ENCODE measurements around the gene ODF2. TPM values are rescaled to one million over a fixed set of nuclear protein-coding genes. Genes with fewer than 3 reads are reported as not detected.
A peak's percentile ranks its signal among the peaks of the same experiment; 100 is the strongest.
"Not testable (repeated sequence)": the region's sequence is repeated elsewhere in the genome, so short reads cannot be mapped to it uniquely, and the experiment has no call there.

Gene ODF2
- 33.1 and 37.7 TPM in 2 replicates for total RNA-seq (2014; rRNA removed; shearing (Covaris generic))
- 28.5 and 41.5 TPM in 2 replicates for polyA plus RNA-seq (2015; cell fraction: cytosol; rRNA removed)
- polyA plus RNA-seq (2015; cell fraction: nucleus; rRNA removed), result 183 and 237 TPM in 2 replicates

DNA sequence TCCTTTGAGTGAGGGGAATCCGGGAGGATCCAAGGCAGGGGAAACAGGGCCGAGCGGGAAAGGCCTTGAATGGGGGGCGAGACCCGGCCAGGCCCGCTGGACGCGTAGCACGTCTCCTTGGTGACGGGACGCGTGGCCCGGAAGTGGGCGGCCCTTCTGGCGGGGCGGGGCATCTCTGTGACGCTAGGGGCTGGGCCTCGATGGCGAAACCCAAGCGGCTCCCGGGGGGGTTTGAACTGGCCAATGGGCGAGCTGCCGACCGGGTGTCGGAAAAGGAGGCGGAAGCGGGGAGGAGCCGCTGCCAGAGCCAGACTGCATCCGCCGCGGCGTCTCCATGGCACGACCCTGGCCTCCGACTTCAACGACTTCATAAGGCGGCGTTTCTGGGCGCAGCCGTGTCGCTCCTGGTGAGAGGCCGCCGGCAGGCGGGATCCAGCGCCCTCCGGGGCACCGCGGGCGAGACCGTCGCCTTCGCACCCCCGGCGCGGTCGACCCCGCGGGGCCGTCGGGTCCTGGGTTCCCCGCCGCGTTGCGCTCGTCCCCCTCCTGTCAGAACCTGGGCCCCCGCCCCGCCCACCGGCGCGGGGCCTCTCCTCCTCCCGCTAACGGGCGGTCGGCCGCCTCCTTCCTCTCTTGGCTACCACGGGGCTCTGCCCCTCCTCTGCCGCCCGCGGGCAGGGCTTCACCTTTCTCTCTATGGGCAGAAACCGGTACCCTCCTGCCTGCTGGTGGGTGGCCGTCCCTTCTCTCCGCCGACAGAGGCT, at the start of gene ODF2:
TSS of gene ODF2 (plus strand) at position 158 of the 764 bp plus-strand sequence. CDS start at position 244, 86 bp downstream.
- DNase-seq (ENCODE audit: low read depth, low spot score), result peak; percentile 97
- in situ Hi-C loops (cut with HindIII; ENCODE audit: low pct_unique_long_range_greater_than_20kb, low sequenced_read_pairs), result no loop called here

DNA sequence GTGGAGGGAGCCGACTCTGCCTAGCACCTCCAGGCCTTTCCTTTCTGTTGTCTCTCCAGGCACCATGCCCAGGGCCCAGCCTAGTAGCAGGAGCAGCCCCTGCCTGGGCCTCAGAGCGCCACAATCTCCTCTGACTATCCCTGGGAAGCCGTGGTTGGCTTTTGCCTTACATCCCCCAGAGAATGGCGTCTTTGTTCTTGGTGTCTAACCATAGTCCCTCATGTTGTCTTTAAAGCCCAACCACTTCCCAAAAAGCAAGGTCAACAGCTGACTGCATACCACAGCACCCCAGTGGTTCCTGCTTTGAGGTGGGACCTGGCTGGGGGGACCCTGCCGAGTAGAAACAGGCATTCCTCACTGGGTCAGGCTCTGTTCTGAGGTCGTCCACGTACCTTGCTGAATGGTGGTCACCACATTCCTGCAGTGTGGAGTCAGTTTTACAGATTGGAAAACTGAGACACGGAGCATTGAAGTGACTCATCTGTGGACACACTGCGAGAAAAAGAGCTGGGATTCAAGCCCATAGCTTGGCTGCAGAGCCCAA, 48.9 kb upstream of the ODF2 start:
- in situ Hi-C loops (cut with HindIII; ENCODE audit: low pct_unique_long_range_greater_than_20kb, low sequenced_read_pairs), result no loop called here

DNA sequence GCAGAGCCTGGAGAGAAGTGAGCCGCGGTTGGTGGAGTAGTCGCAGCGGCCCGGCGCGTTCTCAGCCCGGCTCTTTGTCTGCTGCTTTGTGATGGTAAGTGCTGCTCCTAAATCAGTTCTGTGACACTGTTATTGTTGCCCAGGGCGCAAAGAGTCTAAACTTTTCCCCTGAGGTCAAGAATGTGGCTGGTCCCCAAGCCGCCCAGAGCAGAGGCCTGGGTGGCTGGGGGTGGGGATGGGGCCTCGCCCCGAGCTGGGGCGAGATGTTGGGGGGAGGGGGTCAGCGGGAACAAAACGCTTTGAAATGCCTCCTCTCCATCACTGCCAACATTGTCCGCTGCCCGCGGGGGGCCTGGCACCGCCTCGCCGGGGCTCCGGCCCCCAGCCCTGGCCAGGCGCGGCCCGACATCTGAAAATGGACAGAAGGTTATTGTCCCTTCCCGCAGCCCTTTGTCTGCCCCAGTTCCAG, 46.8 kb upstream of the ODF2 start:
- in situ Hi-C loops (cut with HindIII; ENCODE audit: low pct_unique_long_range_greater_than_20kb, low sequenced_read_pairs), result no loop called here
- no peak for DNase-seq (ENCODE audit: low read depth, low spot score)

More for the DNA sequence above, 48.9 kb upstream of the ODF2 start:
- peak; percentile 63 for DNase-seq (ENCODE audit: low read depth, low spot score)

DNA sequence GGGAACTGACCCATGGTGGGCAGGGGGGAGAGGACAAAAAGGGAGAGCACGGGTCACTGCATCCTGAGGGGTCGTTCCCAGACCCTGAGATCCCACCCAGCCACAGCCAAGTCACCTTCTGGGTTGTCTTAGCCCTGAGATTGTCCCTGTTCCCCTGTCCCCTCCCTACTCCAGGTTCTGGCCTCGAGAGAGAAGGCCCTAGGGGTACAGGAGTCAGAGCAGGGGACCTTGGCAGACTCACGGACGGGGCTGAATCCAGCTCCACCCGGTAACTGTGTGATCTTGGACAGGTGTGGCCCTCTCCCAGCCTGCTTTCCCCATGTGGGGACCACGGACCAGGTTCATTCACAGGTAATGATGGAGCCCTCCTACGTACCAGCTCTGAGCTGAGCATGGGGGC, 46.4 kb upstream of the ODF2 start:
- no peak for DNase-seq (ENCODE audit: low read depth, low spot score)
- in situ Hi-C loops (cut with HindIII; ENCODE audit: low pct_unique_long_range_greater_than_20kb, low sequenced_read_pairs), result no loop called here

DNA sequence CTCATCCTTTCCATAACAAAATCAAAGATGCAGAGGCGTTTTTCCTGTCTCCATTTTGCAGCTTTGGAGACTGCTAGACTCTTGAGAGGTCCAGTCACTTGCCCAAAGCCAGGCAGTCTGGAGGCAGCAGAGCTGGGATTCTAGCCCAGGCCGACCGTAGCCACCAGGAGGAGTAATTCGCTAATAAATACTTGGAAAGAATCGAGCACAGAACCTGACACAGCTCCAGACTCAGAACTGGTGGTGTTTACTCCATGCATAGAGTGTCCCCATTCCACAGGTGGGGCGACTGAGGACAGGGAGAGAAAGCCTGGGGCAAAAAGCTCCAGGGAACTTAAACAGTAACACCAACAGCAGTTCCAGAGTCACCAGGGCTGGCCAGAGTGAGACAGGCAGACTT, 45.8 kb upstream of the ODF2 start:
- in situ Hi-C loops (cut with HindIII; ENCODE audit: low pct_unique_long_range_greater_than_20kb, low sequenced_read_pairs), result no loop called here
- peak; percentile 58 for DNase-seq (ENCODE audit: low read depth, low spot score)

DNA sequence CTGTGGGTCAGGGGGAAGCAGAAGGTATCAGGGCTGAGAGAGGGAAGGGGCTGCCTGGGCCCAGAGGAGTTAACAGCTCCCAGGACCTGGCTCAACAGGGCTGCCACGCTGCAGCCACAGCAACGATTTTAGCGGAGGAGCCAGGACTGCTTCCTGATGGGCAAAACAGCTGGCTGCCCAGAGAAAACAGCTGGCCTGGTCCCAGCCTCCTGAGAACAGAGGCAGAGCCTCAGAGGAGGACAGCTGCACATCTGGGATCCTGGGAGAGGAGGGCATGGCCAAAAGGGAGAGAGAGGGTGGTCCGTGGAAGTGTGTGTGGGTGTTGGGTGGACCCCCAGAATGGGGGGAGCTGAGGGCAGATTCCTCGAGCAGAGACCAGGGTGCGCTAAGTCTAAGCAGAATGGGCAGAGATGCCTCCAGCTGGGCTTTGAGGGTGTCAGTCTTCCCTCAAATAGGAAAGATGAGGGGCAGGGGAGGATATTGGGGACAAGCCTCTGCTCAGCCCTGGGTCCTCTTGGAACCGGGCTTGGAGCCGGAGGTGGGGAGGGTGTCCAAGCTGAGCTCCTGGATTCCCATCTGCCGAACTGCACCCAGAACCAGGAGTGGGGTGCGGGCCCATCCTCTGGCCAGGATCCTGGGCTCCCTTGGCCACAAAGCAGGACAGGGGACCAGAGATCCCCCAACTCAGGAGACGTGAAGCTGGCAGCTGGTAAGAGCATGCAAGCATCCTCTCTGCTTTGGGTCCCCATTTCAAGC, 44.3 kb upstream of the ODF2 start:
- no peak for DNase-seq (ENCODE audit: low read depth, low spot score)
- in situ Hi-C loops (cut with HindIII; ENCODE audit: low pct_unique_long_range_greater_than_20kb, low sequenced_read_pairs), result no loop called here

DNA sequence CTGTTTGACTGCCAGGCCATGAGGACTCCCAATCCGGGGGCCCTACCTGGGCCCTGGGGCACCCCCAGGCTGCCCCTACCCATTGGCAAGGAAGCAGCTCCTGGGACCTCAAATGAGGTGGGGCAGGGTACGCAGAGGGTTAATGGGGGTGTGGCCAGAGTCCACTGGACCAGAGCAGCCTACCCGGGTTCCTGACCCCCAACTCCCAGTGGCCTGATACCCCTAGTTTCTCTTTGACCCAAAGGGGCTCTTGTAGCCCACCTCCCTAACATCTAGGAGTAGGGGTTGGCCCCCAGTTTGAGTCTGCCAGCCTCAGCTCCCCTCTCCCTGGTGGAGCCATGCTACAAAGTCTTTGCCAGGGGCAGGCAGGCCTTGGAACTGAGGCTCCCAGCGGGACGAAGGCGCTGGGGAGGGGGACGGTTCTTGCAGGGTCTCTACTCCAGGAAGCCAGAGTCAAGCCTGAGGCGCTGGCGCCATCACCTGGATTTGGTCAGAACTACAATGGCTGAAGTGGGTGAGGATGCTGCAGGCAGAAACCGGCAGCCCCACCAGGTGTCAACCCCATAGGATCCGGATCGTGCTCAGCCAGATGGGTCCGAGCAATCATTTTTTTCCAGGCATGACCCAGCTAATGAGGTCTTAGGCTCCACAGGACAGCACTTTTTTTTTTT, 43.6 kb upstream of the ODF2 start:
- in situ Hi-C loops (cut with HindIII; ENCODE audit: low pct_unique_long_range_greater_than_20kb, low sequenced_read_pairs), result no loop called here
- peak; percentile 74 for DNase-seq (ENCODE audit: low read depth, low spot score)

DNA sequence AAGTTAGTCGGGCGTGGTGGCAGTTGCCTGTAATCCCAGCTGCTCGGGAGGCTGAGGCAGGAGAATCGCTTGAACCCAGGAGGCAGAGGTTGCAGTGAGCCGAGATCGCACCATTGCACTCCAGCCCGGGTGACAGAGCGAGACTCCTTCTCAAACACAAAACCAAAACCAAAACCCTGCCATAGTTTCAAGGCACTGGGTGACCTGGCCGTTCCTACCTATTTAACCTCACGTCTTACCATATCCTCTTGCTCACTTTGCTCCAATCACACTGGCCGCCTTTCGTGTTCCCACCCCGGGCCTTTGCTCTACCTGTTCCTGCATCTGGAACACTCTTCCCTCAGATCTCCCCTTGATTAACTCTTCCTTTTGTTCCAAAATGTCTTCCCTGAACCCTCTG, 42.1 kb upstream of the ODF2 start:
- DNase-seq (ENCODE audit: low read depth, low spot score); in situ Hi-C loops (cut with HindIII; ENCODE audit: low pct_unique_long_range_greater_than_20kb, low sequenced_read_pairs): not testable (repeated sequence)

DNA sequence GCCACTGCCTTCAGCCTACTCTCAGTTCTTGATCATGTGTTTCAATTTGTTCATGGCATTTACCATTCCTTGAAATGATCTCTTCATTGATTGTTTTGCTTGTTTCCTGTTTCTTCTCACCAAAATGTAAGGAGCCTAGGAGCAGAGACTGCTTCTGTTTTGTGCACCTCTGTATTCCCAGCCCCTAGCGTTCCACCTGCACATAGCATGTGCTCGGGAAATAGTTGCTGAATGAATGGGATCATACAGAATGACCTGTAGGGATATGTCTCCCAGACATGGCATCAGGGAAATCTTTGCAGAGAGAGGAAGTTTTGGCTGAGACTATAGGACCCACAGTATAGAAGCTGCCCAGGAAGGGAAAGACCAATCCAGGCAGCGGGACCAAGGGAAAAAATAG, 41.3 kb upstream of the ODF2 start:
- peak; percentile 47 for DNase-seq (ENCODE audit: low read depth, low spot score)
- in situ Hi-C loops (cut with HindIII; ENCODE audit: low pct_unique_long_range_greater_than_20kb, low sequenced_read_pairs), result no loop called here

DNA sequence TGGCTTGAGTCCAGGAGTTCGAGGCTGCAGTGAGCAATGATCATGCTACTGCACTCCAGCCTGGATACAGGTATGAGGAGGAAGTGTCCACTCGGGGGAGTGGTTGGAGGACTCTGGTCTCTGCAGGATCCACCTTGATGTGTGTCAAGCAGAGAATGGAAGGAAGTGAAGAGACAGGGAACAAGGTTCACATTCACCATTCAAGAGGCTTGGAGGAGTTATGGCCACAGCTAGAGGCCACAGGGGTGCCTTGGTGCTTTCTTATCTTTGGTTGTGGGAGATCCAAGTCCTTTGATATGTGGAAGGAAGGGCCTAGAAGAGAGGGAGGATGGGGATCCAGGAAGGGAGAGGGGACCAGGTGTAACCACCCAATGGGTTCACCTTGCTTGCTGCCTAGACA, 40.5 kb upstream of the ODF2 start:
- DNase-seq (ENCODE audit: low read depth, low spot score), result no peak
- in situ Hi-C loops (cut with HindIII; ENCODE audit: low pct_unique_long_range_greater_than_20kb, low sequenced_read_pairs), result no loop called here

DNA sequence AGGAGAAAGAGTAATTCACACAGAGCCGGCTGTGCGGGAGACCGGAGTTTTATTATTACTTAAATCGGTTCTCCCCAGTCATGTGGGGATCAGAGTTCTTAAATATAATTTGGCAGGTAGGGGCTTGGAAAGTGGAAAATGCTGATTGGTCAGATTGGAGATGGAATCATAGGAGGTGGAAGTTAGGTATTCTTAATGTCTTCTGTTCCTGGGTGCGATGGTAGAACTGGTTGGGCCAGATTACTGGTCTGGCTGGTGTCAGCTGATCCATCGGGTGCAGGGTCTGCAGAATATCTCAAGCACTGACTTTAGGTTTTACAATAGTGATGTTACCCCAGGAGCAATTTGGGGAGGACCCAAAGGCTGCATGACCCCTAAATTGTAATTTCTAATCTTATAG, 39.8 kb upstream of the ODF2 start:
- in situ Hi-C loops (cut with HindIII; ENCODE audit: low pct_unique_long_range_greater_than_20kb, low sequenced_read_pairs), result no loop called here
- no peak for DNase-seq (ENCODE audit: low read depth, low spot score)

DNA sequence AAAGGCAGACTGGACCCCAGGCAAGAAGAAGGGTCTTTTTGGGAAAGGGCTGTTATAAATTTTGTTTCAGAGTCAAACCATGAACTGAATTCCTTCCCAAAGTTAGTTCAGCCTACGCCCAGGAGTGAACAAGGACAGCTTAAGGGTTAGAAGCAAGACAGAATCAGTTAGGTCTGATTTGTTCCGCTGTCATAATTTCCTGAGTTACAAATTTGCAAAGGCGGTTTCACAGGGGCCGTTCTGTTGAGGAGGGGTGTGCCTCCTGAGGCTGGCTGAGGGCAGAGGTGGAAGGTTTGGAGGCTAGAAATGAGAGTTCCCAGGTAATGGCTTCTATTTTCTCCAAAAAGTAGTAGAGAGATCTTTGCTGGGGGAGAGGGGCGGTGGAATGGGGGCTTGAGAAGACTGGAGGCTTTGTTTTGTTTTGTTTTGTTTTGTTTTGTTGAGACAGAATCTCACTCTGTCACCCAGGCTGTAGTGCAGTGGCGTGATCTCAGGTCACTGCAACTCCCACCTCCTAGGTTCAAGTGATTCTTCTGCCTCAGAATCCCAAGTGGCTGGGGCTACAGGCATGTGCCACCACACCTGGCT, 39.3 kb upstream of the ODF2 start:
- DNase-seq (ENCODE audit: low read depth, low spot score), result no peak
- in situ Hi-C loops (cut with HindIII; ENCODE audit: low pct_unique_long_range_greater_than_20kb, low sequenced_read_pairs), result no loop called here

DNA sequence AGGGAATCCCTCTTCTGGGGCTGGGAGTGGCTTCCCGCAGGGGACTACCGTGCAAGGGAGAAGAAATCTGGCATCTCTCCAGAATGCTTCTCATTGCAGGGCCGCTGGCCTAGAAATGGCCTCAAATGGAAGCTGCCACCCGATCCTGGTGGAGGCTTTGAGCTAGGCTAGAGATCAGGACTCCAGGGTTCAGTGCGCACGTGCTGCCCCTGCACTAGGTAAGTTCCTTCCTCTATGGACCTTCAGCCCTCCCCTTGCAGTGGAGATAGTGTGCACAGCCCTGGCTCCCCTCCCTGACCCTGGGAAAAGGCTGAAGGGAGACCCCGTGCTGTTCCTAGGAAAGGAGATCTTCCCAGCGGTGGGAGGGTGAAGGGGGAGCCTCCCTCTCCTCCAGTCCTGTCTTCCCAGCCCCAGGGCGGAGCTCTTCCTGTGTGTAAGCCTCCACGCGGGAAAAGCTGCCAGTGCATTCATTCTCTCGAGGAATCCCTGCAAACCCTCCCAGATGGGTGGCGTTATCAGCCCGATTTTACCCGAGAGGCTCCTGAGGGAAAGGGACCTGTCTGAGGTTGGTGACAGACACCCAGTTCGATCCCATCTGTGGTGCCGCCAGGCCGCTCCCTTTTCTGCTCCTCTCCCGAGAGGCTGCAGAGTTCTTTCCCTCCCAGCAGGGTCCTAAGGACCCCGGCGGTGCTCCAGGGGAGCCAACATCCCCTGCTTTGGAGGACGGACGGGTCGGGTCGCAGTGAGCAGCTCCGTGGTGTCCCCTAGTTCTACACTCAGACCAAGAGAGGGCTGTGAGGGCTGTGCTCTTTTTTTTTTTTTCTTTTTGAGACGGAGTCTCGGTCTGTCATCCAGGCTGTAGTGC, 36.5 kb upstream of the ODF2 start:
- in situ Hi-C loops (cut with HindIII; ENCODE audit: low pct_unique_long_range_greater_than_20kb, low sequenced_read_pairs), result no loop called here
- no peak for DNase-seq (ENCODE audit: low read depth, low spot score)

DNA sequence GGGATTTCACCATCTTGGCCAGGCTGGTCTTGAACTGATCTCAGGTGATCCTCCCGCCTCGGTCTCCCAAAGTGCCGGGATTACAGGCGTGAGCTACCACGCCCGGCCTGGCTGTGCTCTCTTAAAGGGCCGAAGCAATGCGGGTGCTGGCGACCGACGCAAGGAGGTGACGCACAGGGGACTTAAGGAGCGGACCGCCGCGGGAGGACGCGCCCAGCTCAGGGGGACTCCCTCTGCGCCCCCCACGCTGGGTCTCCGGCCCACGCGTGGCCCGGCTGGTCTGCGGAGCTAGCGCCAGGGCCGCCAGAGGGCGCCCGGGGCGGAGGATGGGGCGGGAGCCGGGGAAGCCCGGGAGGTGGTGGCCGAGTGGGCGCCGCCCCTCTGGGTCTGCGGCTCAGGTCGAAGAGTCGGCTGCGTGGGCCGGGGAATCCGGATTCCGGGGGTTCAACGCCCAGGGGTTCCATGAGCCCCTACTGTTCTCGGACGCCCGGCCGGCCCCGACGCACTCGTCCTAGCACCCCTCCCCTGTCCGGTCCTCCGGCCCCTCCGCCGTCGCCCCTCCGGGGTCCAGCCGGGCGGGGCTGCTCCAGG, 35.7 kb upstream of the ODF2 start:
- DNase-seq (ENCODE audit: low read depth, low spot score), result peak; percentile 67
- in situ Hi-C loops (cut with HindIII; ENCODE audit: low pct_unique_long_range_greater_than_20kb, low sequenced_read_pairs), result no loop called here

DNA sequence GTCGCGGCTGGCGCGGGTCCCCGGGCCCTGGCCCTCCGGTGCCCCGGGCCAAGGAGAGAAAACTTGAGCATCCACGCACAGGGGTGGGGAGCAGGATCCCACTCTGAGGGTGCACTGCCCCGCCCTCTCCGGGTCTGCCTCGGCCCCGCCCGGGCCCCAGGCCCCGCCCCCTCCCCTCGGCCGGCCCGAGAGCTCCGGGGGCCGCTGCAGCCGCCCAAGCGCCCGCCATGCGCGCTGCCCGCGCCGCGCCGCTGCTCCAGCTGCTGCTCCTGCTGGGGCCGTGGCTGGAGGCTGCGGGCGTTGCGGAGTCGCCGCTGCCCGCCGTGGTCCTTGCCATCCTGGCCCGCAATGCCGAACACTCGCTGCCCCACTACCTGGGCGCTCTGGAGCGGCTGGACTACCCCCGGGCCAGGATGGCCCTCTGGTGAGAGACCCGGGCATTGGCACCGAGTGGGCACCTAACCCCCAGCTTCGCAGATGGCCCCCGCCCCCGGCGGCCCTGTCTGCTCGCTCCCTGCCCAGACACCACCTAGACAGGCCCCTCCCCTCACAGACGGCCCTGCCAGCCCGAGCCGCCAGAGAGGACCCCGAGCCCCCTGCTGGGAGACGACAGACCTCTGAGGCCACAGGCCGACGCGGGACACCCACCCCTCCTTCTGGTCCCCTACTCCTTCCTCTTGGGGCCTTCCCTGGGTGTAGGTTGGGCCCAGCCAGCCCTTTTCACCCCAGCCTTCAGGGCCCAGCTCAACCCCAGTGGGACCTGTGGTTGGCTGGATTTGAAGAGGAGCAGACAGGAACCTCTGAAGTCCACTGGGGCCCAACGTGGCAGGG, 34.9 kb upstream of the ODF2 start, which contains the start of gene CERCAM:
TSS of gene CERCAM (plus strand) at position 207 of the 831 bp plus-strand sequence. CDS start at position 228, 21 bp downstream.
- DNase-seq (ENCODE audit: low read depth, low spot score), result peak; percentile 44
- in situ Hi-C loops (cut with HindIII; ENCODE audit: low pct_unique_long_range_greater_than_20kb, low sequenced_read_pairs), result no loop called here

Data from SK-MEL-5 (cell line).